ENCODE data around the gene CEP290. TPM values are rescaled to one million over a fixed set of nuclear protein-coding genes. Genes with fewer than 3 reads are reported as not detected.

The CEP290 gene
- total and polyA plus RNA-seq, 2 experiments from 2014 or later = 17.3 to 25.7 TPM

GRCh38 chr12:88044035-88044434, 97.9 kb downstream of the CEP290 start:
- no peaks in the 10 kb centered on the region for H3K9me3 Mint-ChIP-seq
- Histone ChIP-seq H3K27me3 (ENCODE audit: insufficient read depth) (no peaks in the 10 kb centered on the region), H3K4me1 (ENCODE audit: insufficient read depth) (0 out of 2 replicates have a peak, but pooled peaks cover 3% of the 10 kb centered on the region), H3K36me3 (ENCODE audit: insufficient read depth) (peaks cover 50% of the 10 kb centered on the region), H2AFZ (no peak overlapping the region), H3K4me2 (no peak overlapping the region), H4K20me1 (replicated peaks; ENCODE audit: insufficient read depth) (no peaks in the 10 kb centered on the region; the same call in 1 of the 2 replicates), H3K9me2 (ENCODE audit: insufficient read depth) (no peaks in the 10 kb centered on the region), H3K27ac (ENCODE audit: low read depth) (no peak overlapping the region), H3K79me2 (replicated peaks; ENCODE audit: insufficient read depth) (peaks cover 34% of the 10 kb centered on the region), H3F3A (replicated peaks; ENCODE audit: low read depth) (no peaks in the 10 kb centered on the region), H3K4me3 (no peak overlapping the region)
- H3K36me3 Mint-ChIP-seq (ENCODE audit: low read depth) = peaks cover 42% of the 10 kb centered on the region
- H3K4me1 Mint-ChIP-seq = peaks cover 8% of the 10 kb centered on the region; the same call in 2 of the 3 replicates
- no peak overlapping the region for H3K27ac Mint-ChIP-seq
- TF ChIP-seq STAT1 (IDR thresholded peaks at IDR 0.05; ENCODE audit: unreplicated experiment) = no peak
- no peak for TF ChIP-seq EZH2 (IDR thresholded peaks at IDR 0.05; ENCODE audit: low read depth, unreplicated experiment)
- TF ChIP-seq ZNF114 (CRISPR knock-in tag; IDR thresholded peaks at IDR 0.05) = no peak
- TF ChIP-seq CTCF (conservative IDR thresholded peaks at IDR 0.05; ENCODE audit: low read depth in 2 of 2) = no peak
- TF ChIP-seq, protein P1, sequence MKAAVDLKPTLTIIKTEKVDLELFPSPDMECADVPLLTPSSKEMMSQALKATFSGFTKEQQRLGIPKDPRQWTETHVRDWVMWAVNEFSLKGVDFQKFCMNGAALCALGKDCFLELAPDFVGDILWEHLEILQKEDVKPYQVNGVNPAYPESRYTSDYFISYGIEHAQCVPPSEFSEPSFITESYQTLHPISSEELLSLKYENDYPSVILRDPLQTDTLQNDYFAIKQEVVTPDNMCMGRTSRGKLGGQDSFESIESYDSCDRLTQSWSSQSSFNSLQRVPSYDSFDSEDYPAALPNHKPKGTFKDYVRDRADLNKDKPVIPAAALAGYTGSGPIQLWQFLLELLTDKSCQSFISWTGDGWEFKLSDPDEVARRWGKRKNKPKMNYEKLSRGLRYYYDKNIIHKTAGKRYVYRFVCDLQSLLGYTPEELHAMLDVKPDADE (IDR thresholded peaks at IDR 0.05) = no peak
- TF ChIP-seq CREB1 (CRISPR knock-in tag; IDR thresholded peaks at IDR 0.05; ENCODE audit: low read depth) = no peak
- H3K4me3 Mint-ChIP-seq = no peak overlapping the region
- no peak for ATAC-seq
- no peak for DNase-seq (ENCODE audit: low spot score)
- no peaks in the 10 kb centered on the region for H3K27me3 Mint-ChIP-seq (ENCODE audit: insufficient read depth, low read depth, poor library complexity)

- H2AFZ ChIP-seq = no peak overlapping the region
- no peak overlapping the region for H3K4me3 Mint-ChIP-seq
- peaks cover 69% of the 10 kb centered on the region for H3K79me2 ChIP-seq (replicated peaks; ENCODE audit: insufficient read depth)
- no peak for TF ChIP-seq CREB1 (CRISPR knock-in tag; IDR thresholded peaks at IDR 0.05; ENCODE audit: low read depth)
- TF ChIP-seq REST (IDR thresholded peaks at IDR 0.05; ENCODE audit: unreplicated experiment) = no peak
- no peak for TF ChIP-seq STAT1 (IDR thresholded peaks at IDR 0.05; ENCODE audit: unreplicated experiment)
- TF ChIP-seq JUNB (IDR thresholded peaks at IDR 0.05; ENCODE audit: unreplicated experiment) = no peak
- TF ChIP-seq, protein P1 (IDR thresholded peaks at IDR 0.05) = no peak
- TF ChIP-seq EZH2phosphoT487 (IDR thresholded peaks at IDR 0.05; ENCODE audit: unreplicated experiment) = no peak
- no peak for TF ChIP-seq ZNF331 (CRISPR knock-in tag; IDR thresholded peaks at IDR 0.05; ENCODE audit: low read depth)
- TF ChIP-seq ZNF114 (CRISPR knock-in tag; IDR thresholded peaks at IDR 0.05) = no peak
These were observed 104.1 kb downstream of the CEP290 start for GRCh38 chr12:88037770-88038169.

More at GRCh38 chr12:88037770-88038169, 104.1 kb downstream of the CEP290 start:
- peaks cover 32% of the 10 kb centered on the region for H3K4me1 Mint-ChIP-seq
- no peaks in the 10 kb centered on the region for H3K27me3 Mint-ChIP-seq (ENCODE audit: insufficient read depth, low read depth, poor library complexity)
- no peaks in the 10 kb centered on the region for H3K36me3 Mint-ChIP-seq (ENCODE audit: low read depth)
- no peaks in the 10 kb centered on the region for H3K9me3 Mint-ChIP-seq
- H4K20me1 ChIP-seq (replicated peaks; ENCODE audit: insufficient read depth) = peaks cover 11% of the 10 kb centered on the region; the same call in 1 of the 2 replicates
- H3K27ac Mint-ChIP-seq = no peak overlapping the region
- H3K4me2 ChIP-seq = peak overlapping the region; percentile 35
- H3K4me1 ChIP-seq (ENCODE audit: insufficient read depth) = peaks cover 25% of the 10 kb centered on the region
- DNase-seq (ENCODE audit: low spot score) (no peak), ATAC-seq (no peak)
- H3K36me3 ChIP-seq (ENCODE audit: insufficient read depth) = peaks cover 1% of the 10 kb centered on the region; the same call in 1 of the 2 replicates
- H3K4me3 ChIP-seq = peak overlapping the region; percentile 89
- no peaks in the 10 kb centered on the region for H3K9me2 ChIP-seq (ENCODE audit: insufficient read depth)
- H3K27ac ChIP-seq (ENCODE audit: low read depth) = no peak overlapping the region
- H3F3A ChIP-seq (replicated peaks; ENCODE audit: low read depth) = no peaks in the 10 kb centered on the region
- no peaks in the 10 kb centered on the region for H3K27me3 ChIP-seq (ENCODE audit: insufficient read depth)

Data from GM23338 (cell line).